ENCODE results near the gene MYO15A.

The MYO15A gene

GRCh38 chr17:18158022-18158600 is 49.6 kb downstream of the MYO15A start:
- Mint-ChIP-seq H3K36me3 (ENCODE audit: low read depth) (no peaks in the 10 kb centered on the region), H3K27me3 (ENCODE audit: low read depth, poor library complexity) (peaks cover 2% of the 10 kb centered on the region), H3K9me3 (no peaks in the 10 kb centered on the region), H3K27ac (no peak overlapping the region), H3K4me3 (peak overlapping the region; percentile 84), H3K4me1 (peaks cover 63% of the 10 kb centered on the region)
- no peak for TF ChIP-seq CTCF (IDR thresholded peaks at IDR 0.05)
- peak; percentile 84 for DNase-seq

- H3K27ac Mint-ChIP-seq, result no peak overlapping the region
- TF ChIP-seq CTCF (IDR thresholded peaks at IDR 0.05), result no peak
- H3K27me3 Mint-ChIP-seq (ENCODE audit: low read depth, poor library complexity), result peaks cover 2% of the 10 kb centered on the region
- H3K4me1 Mint-ChIP-seq, result peaks cover 60% of the 10 kb centered on the region
- no peaks in the 10 kb centered on the region for H3K9me3 Mint-ChIP-seq
- H3K4me3 Mint-ChIP-seq, result peak overlapping the region; percentile 70
- H3K36me3 Mint-ChIP-seq (ENCODE audit: low read depth), result no peaks in the 10 kb centered on the region
- DNase-seq, result no peak
These were observed 51.1 kb downstream of the MYO15A start for GRCh38 chr17:18159551-18160120.

- Mint-ChIP-seq H3K27ac (no peak overlapping the region), H3K4me1 (peaks cover 54% of the 10 kb centered on the region), H3K9me3 (no peaks in the 10 kb centered on the region), H3K36me3 (ENCODE audit: low read depth) (no peaks in the 10 kb centered on the region), H3K27me3 (ENCODE audit: low read depth, poor library complexity) (peaks cover 4% of the 10 kb centered on the region), H3K4me3 (peak overlapping the region; percentile 37)
- TF ChIP-seq CTCF (IDR thresholded peaks at IDR 0.05), result no peak
- no peak for DNase-seq
These were observed 51.7 kb downstream of the MYO15A start for GRCh38 chr17:18160128-18160856.

GRCh38 chr17:18161207-18162145 is 52.9 kb downstream of the MYO15A start:
- no peak for TF ChIP-seq CTCF (IDR thresholded peaks at IDR 0.05)
- Mint-ChIP-seq H3K4me3 (no peak overlapping the region), H3K4me1 (peaks cover 45% of the 10 kb centered on the region), H3K9me3 (no peaks in the 10 kb centered on the region), H3K27me3 (ENCODE audit: low read depth, poor library complexity) (peaks cover 10% of the 10 kb centered on the region), H3K36me3 (ENCODE audit: low read depth) (no peaks in the 10 kb centered on the region), H3K27ac (no peak overlapping the region)
- DNase-seq, result no peak

- TF ChIP-seq CTCF (IDR thresholded peaks at IDR 0.05), result no peak
- Mint-ChIP-seq H3K4me1 (peaks cover 38% of the 10 kb centered on the region), H3K27me3 (ENCODE audit: low read depth, poor library complexity) (peaks cover 10% of the 10 kb centered on the region), H3K9me3 (peaks cover 4% of the 10 kb centered on the region), H3K36me3 (ENCODE audit: low read depth) (no peaks in the 10 kb centered on the region), H3K27ac (no peak overlapping the region), H3K4me3 (no peak overlapping the region)
- no peak for DNase-seq
These were observed 55.0 kb downstream of the MYO15A start for GRCh38 chr17:18163547-18163946.

All from nephron progenitor cell (in vitro differentiated cells).